Fibroblast of lung (primary cell): ENCODE data around the gene NOP56. TPM values are rescaled to one million over a fixed set of nuclear protein-coding genes. Genes with fewer than 3 reads are reported as not detected.

Experiments used
- DNase-seq, 2 donors: peaks; one replicate each; pipeline versions ENCODE4 v3.0.0 to v3.0.0-alpha.2; 2010; ENCODE audit warnings: low read depth in 2 of 2
- H2AFZ ChIP-seq: 2 replicates; pipeline ENCODE4 v1.5.1; 2012; ENCODE audit warnings: low read length, control low read depth, inconsistent platforms
- H3K27ac ChIP-seq: 2 replicates; pipeline ENCODE4 v1.5.1; 2011; ENCODE audit warnings: low read length, control low read depth; ENCODE audit not compliant: insufficient read depth
- H3K27me3 ChIP-seq: 2 replicates; pipeline ENCODE4 v1.5.1; 2011; ENCODE audit warnings: mild to moderate bottlenecking, low read length; ENCODE audit not compliant: control insufficient read depth, insufficient read depth
- H3K36me3 ChIP-seq: 2 replicates; pipeline ENCODE4 v1.5.1; 2011; ENCODE audit warnings: low read length; ENCODE audit not compliant: control insufficient read depth, insufficient read depth
- H3K4me1 ChIP-seq: 2 replicates; pipeline ENCODE4 v1.5.1; 2011; ENCODE audit warnings: low read length; ENCODE audit not compliant: control insufficient read depth, insufficient read depth; ENCODE audit errors: extremely low read depth
- H3K4me2 ChIP-seq: 2 replicates; pipeline ENCODE4 v1.5.1; 2011; ENCODE audit warnings: low read length, control low read depth; ENCODE audit not compliant: insufficient read depth; ENCODE audit errors: extremely low read depth
- H3K4me3 ChIP-seq, 4 experiments: fragments of 200-600 bp in 1 of 4; sonication (generic) in 1 of 4; replicated peaks in 1 of 4; 2 replicates each; pipeline ENCODE4 v1.5.1; 2011 to 2016; ENCODE audit warnings: low read length in 4 of 4, low read depth in 3 of 4, mild to moderate bottlenecking in 3 of 4, control low read depth in 2 of 4, inconsistent platforms in 1 of 4, mixed read lengths in 1 of 4; ENCODE audit not compliant: insufficient read depth in 1 of 4; ENCODE audit errors: control extremely low read depth in 1 of 4
- H3K79me2 ChIP-seq: 2 replicates; pipeline ENCODE4 v1.5.1; 2012; ENCODE audit warnings: mild to moderate bottlenecking, low read length, inconsistent platforms; ENCODE audit not compliant: control insufficient read depth, insufficient read depth
- H3K9ac ChIP-seq: 2 replicates; pipeline ENCODE4 v1.5.1; 2011; ENCODE audit warnings: mild to moderate bottlenecking, low read length, control low read depth; ENCODE audit not compliant: insufficient read depth
- H3K9me3 ChIP-seq: 2 replicates; pipeline ENCODE4 v1.5.1; 2012; ENCODE audit warnings: low read depth, low read length; ENCODE audit not compliant: control insufficient read depth, insufficient read depth
- H4K20me1 ChIP-seq: 2 replicates; pipeline ENCODE4 v1.5.1; 2011; ENCODE audit warnings: low read length; ENCODE audit not compliant: control insufficient read depth, insufficient read depth; ENCODE audit errors: extremely low read depth
- EZH2 ChIP-seq: IDR thresholded peaks from 2 replicates; pipeline ENCODE4 v1.5.1; 2012; ENCODE audit warnings: low read length, control low read depth, mild to moderate bottlenecking; ENCODE audit errors: missing control alignments
- polyA plus RNA-seq, 2 donors: library from polyadenylated mRNA; depleted of rRNA in 1 of 2; stranded (reverse) in 1 of 2; unstranded in 1 of 2; fragments of >200 nt; gene quantifications; 2 replicates each; pipeline ENCODE4 v1.2.1, GENCODE V29; 2011 to 2012; ENCODE audit warnings: missing spikeins in 1 of 2
- total RNA-seq: library from RNA; depleted of rRNA; stranded (reverse); fragments of >200 nt; gene quantifications from 2 replicates; pipeline ENCODE4 v1.2.1, GENCODE V29; 2014
- TF ChIP-seq, protein P1 (sequence below), 2 donors: IDR thresholded peaks in 1 of 2; conservative IDR thresholded peaks in 1 of 2; 1 replicate in 1 of 2; 2 replicates in 1 of 2; pipeline ENCODE4 v1.5.1; 2011 to 2012; ENCODE audit warnings: low read length in 2 of 2, control low read depth in 1 of 2, inconsistent platforms in 1 of 2, low read depth in 1 of 2, mild to moderate bottlenecking in 1 of 2

The NOP56 gene
- total and polyA plus RNA-seq, 2 donors (not counting 1 experiment from before 2014, with no cell fraction given), result 108 to 117 TPM

DNA sequence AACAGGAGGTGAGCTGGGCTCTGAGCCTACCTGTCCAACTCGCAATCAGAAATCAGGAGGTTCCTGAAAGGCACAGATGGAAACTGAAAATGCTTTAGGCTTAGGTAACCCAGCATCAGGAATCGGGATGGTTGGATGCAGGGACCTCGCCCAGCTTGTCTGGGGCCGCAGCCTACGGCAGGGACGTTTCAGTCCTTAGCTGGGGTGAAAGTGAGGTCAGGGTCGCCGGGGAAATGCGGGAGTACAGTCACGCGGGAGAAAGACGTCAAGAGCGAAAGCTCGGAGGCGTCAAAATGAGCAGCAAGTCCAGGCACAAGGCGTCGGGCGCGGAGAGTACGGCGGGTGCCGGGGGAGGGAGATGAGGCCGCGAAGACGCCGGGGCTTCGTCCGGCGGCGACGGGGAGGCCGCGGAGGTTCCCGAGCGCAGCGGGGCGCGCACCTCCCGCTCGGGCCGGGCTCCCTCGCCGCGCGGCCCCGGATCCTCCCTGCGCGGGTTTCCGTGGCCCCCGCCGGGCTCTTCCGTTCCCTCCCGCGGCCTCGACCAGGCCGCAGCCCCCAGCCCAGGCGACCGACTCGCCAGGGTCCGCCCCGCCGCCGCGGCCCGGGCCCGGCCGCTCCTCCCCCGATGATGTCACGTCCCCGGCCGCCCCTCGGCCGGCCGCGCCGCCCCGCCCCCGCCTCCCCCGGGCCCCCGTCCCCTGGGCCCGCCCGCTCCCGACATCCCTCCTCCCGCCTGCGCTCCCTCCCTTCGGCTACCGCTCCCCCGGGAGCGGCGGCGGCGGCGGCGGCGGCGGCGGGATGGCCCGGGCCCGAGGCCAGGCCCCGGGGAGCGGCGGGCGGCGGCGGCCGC is 39.8 kb downstream of the NOP56 start, which contains the start of gene EBF4:
Gene EBF4 (plus strand): TSS at position 745 of the 850 bp plus-strand sequence. CDS start 866 bp downstream, outside the sequence.
- TF ChIP-seq EZH2, result peak; percentile 94
- TF ChIP-seq, protein P1, sequence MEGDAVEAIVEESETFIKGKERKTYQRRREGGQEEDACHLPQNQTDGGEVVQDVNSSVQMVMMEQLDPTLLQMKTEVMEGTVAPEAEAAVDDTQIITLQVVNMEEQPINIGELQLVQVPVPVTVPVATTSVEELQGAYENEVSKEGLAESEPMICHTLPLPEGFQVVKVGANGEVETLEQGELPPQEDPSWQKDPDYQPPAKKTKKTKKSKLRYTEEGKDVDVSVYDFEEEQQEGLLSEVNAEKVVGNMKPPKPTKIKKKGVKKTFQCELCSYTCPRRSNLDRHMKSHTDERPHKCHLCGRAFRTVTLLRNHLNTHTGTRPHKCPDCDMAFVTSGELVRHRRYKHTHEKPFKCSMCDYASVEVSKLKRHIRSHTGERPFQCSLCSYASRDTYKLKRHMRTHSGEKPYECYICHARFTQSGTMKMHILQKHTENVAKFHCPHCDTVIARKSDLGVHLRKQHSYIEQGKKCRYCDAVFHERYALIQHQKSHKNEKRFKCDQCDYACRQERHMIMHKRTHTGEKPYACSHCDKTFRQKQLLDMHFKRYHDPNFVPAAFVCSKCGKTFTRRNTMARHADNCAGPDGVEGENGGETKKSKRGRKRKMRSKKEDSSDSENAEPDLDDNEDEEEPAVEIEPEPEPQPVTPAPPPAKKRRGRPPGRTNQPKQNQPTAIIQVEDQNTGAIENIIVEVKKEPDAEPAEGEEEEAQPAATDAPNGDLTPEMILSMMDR (conservative IDR thresholded peaks at IDR 0.05 in 1 of 2, IDR thresholded peaks at IDR 0.05 in 1 of 2; ENCODE audit: low read depth in 1 of 2, low read length in 2 of 2), result no peak

DNA sequence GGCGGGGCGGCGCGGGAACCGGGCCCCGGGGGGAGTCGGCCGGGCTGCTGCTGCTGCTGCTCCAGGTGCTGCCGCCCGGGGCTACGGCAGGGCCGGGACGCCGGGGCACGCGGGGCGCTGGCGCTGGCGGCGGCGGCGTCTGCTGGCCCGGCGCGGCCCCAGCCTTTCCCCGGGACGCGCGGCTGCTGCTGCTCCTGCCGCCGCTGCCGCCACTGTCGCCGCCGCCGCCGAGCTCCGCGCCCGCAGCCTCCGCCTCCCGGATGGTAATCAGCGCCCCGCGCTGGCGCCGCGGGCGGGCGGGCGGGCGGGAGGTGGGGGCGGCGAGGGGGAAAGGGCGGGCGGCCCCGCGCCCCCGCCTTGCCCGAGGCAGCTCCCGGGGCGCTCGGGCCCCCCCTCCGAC is 40.5 kb downstream of the NOP56 start:
- no peak overlapping the region for H3K27ac ChIP-seq
- H3K27me3 ChIP-seq, result peaks cover 43% of the 10 kb centered on the region
- H3K9ac ChIP-seq, result no peak overlapping the region
- H4K20me1 ChIP-seq, result no peaks in the 10 kb centered on the region
- no peaks in the 10 kb centered on the region for H3K36me3 ChIP-seq
- H3K79me2 ChIP-seq, result no peaks in the 10 kb centered on the region
- H2AFZ ChIP-seq, result no peak overlapping the region
- no peaks in the 10 kb centered on the region for H3K4me1 ChIP-seq
- no peak for TF ChIP-seq EZH2
- TF ChIP-seq, protein P1 (conservative IDR thresholded peaks at IDR 0.05 in 1 of 2, IDR thresholded peaks at IDR 0.05 in 1 of 2; ENCODE audit: low read depth in 1 of 2, low read length in 2 of 2), result no peak
- no peaks in the 10 kb centered on the region for H3K9me3 ChIP-seq
- no peak overlapping the region for H3K4me2 ChIP-seq
- no peak overlapping the region for H3K4me3 ChIP-seq
- DNase-seq, result no peak

More for the DNA sequence above, 39.8 kb downstream of the NOP56 start, which contains the start of gene EBF4:
- peak; percentile 13 to 21 for DNase-seq
- H4K20me1 ChIP-seq, result no peaks in the 10 kb centered on the region
- H3K27ac ChIP-seq, result no peak within 1 kb of the TSS
- no peak within 1 kb of the TSS for H3K9ac ChIP-seq
- H3K4me3 ChIP-seq, result peak within 1 kb of the TSS in 3 of 4 experiments; percentile 10 to 39 (median 33)
- H3K36me3 ChIP-seq, result no peaks in the 10 kb centered on the region
- no peaks in the 10 kb centered on the region for H3K79me2 ChIP-seq
- H2AFZ ChIP-seq, result peak within 1 kb of the TSS; percentile 44
- H3K4me1 ChIP-seq, result no peaks in the 10 kb centered on the region
- peak within 1 kb of the TSS; percentile 80 for H3K4me2 ChIP-seq
- H3K27me3 ChIP-seq, result peaks cover 43% of the 10 kb centered on the region
- no peaks in the 10 kb centered on the region for H3K9me3 ChIP-seq

DNA sequence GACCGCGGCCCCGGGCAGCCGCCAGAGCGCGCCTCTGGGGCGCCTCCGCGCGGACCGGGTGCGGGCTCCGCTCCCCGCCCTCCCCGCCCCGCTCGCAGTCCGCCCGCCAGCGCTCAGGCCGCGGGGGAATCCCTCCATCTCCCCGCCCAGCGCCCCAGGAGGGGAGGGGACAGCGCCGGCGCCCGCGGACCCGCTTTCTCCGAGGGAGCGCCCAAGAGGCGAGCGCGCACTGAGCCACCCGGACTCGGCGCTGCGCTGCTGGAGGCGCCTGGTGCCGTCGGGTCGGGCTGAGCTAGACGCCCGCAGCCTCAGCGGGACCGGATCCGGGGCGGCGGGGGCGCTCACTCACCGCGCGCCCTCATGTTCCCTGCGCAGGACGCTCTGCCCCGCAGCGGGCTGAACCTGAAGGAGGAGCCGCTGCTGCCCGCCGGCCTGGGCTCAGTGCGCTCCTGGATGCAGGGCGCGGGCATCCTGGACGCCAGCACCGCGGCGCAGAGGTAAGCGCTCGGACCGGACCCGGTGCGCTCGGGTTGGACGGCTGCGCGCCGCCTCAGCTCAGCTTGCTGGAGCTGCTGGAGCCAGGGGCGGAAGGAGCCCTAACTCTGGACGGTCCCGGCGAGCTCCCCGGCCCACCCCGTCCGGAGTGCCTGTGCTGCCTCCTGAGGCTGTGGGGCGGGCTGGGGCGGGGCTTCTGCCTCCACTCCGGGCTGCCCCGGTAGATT is 41.0 kb downstream of the NOP56 start:
- H3K4me2 ChIP-seq, result no peak overlapping the region
- H3K27me3 ChIP-seq, result peaks cover 45% of the 10 kb centered on the region
- H3K9me3 ChIP-seq, result no peaks in the 10 kb centered on the region
- peak; percentile 76 for TF ChIP-seq EZH2
- TF ChIP-seq, protein P1 (conservative IDR thresholded peaks at IDR 0.05 in 1 of 2, IDR thresholded peaks at IDR 0.05 in 1 of 2; ENCODE audit: low read depth in 1 of 2, low read length in 2 of 2), result no peak
- no peaks in the 10 kb centered on the region for H3K4me1 ChIP-seq
- H4K20me1 ChIP-seq, result no peaks in the 10 kb centered on the region
- no peaks in the 10 kb centered on the region for H3K36me3 ChIP-seq
- H3K27ac ChIP-seq, result no peak overlapping the region
- H2AFZ ChIP-seq, result no peak overlapping the region
- H3K4me3 ChIP-seq, result peak overlapping the region in 1 of 4 experiments; percentile 33
- peak; percentile 5 to 17 for DNase-seq
- no peak overlapping the region for H3K9ac ChIP-seq
- no peaks in the 10 kb centered on the region for H3K79me2 ChIP-seq
